Stomach smooth muscle (tissue), 2 donors: ENCODE results near the gene MIGA1.

Source experiments
- H3K27ac ChIP-seq: one replicate; pipeline ENCODE4 v1.7.0; 2013; ENCODE audit warnings: mild to moderate bottlenecking, low read length, inconsistent platforms
- H3K27me3 ChIP-seq, 2 donors: one replicate each; pipeline ENCODE4 v1.7.0; 2013; ENCODE audit warnings: low read length in 2 of 2; ENCODE audit not compliant: insufficient read depth in 2 of 2, control insufficient read depth in 1 of 2
- H3K36me3 ChIP-seq, 2 donors: one replicate each; pipeline ENCODE4 v1.7.0; 2013; ENCODE audit warnings: low read length in 2 of 2; ENCODE audit not compliant: control insufficient read depth in 2 of 2, insufficient read depth in 2 of 2
- H3K4me1 ChIP-seq: one replicate; pipeline ENCODE4 v1.7.0; 2013; ENCODE audit warnings: low read length; ENCODE audit not compliant: control insufficient read depth, insufficient read depth
- H3K4me3 ChIP-seq, 2 donors: one replicate each; pipeline ENCODE4 v1.7.0; 2013; ENCODE audit warnings: low read length in 2 of 2
- H3K9ac ChIP-seq, 2 donors: one replicate each; pipeline ENCODE4 v1.7.0; 2013; ENCODE audit warnings: low read length in 2 of 2, mild to moderate bottlenecking in 1 of 2
- H3K9me3 ChIP-seq, 2 donors: one replicate each; pipeline ENCODE4 v1.7.0; 2013; ENCODE audit warnings: low read length in 2 of 2; ENCODE audit not compliant: control insufficient read depth in 2 of 2
- donor health status: healthy.
- donor health status: Pancreatic carcinoma.

Gene MIGA1

DNA sequence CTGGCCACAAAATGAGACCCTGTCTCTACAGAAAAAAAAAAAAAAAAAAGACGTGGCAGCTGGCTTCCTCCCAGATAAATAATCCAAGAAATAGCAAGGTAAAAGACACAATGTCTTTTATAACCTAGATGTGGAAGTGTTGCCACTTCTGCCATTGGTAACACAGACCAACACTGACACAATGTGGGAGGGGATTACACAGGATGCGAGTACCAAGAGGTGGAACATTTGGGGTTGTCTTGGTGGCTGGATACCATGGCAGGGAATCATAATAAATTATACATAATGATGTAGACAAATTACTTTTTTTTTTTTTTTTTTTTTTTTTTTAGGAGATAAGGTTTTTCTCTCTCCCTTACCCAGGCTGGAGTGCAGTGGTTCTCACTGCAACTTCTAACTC lies 103.0 kb downstream of the MIGA1 start:
- Histone ChIP-seq H3K4me1 (peaks cover 3% of the 10 kb centered on the region), H3K36me3 (no peaks in the 10 kb centered on the region), H3K27me3 (no peaks in the 10 kb centered on the region), H3K9me3 (no peaks in the 10 kb centered on the region), H3K4me3 (no peak overlapping the region), H3K9ac (no peak overlapping the region), H3K27ac (no peak overlapping the region)

DNA sequence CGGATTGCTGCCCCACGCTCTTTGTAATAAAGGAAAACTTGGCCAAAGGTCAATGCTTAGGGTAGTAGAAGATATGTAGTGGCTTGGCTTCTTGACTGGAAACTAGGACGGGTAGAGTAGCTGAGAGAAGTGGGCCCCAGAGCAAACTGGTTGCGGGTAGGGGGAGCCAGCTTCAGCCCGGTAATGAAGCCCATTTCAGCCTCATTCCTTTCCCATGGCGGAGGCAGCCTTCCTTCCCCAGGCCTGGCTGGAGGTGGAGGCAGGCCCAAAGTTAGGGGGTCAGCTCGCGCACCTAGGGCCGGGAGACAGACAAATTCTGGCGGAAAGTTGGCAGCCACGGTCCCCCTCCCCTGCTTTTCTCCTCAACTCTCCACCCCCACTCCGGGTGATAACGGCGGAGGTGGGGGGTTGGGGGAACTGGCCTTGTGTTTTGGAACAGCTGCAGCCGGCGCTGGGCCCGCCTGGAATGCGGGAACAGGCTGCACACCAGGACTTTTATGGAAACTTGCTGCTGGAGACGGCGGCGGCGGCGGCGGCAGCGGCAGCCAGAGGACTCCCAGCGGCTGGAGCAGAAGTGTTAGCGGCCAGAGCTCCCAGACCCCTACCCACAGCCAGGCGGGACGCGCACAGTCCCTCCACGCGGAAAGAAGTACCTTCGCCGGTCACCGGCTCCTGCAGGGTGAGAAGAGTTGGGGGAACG lies 108.8 kb downstream of the MIGA1 start, which contains the start of gene NEXN:
Gene NEXN, plus strand, starts transcription at position 544 of the 700 bp plus-strand sequence. CDS start 27,483 bp downstream, outside the sequence.
- H3K9ac ChIP-seq: peak within 1 kb of the TSS; percentile 96 to 98
- peak within 1 kb of the TSS; percentile 91 to 95 for H3K4me3 ChIP-seq
- peaks cover 8% of the 10 kb centered on the region for H3K4me1 ChIP-seq
- no peaks in the 10 kb centered on the region for H3K9me3 ChIP-seq
- H3K36me3 ChIP-seq: no peaks in the 10 kb centered on the region
- H3K27ac ChIP-seq: peak within 1 kb of the TSS; percentile 99
- no peaks in the 10 kb centered on the region for H3K27me3 ChIP-seq

DNA sequence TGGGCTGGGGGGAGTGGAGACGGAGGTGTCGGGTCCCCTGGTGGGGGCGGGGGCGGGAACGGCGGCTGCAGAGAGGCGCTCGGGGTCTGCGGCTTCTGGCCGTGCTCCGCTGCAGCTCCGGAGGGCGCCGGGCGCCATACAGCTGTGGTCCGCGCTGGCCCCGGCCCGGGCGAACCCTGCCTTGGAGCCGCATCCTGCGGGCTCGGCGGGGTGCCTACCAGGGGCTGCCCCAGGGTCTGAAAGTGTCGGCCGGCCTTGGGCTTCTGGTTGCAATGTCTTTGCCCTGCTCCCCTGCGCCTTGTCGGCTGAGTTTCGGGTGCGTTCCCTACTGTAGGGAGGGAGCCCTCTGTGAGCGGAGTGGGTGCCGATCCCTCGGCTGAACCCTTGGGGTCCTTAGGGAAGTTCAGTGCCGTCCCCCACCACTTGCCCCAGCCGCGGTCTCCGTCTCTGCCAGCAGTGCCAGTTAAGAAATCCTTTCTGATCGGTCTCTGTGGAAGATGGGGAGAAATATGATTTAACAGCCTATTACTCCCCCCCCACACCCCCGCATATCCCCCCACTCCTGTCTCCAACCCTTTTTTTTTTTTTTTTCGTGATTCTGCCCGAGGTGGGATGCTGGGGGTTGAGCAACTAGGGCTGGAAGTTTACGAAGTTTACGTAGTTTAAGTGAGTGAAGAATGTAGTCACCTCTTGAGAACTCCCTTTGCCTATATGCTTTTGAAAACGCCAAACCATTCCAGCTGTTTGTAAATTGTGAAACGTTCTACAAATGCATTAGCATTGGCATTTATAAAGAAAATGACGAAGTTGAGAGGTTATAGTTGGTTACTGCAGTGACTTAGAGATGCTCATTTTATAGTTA lies 109.6 kb downstream of the MIGA1 start:
- peak overlapping the region; percentile 96 to 98 for H3K9ac ChIP-seq
- H3K36me3 ChIP-seq: peaks cover 0 to 2% of the 10 kb centered on the region in 2 donors
- H3K4me3 ChIP-seq: peak overlapping the region; percentile 91 to 95
- H3K27me3 ChIP-seq: no peaks in the 10 kb centered on the region
- peaks cover 9% of the 10 kb centered on the region for H3K4me1 ChIP-seq
- H3K27ac ChIP-seq: peak overlapping the region; percentile 99
- H3K9me3 ChIP-seq: no peaks in the 10 kb centered on the region

DNA sequence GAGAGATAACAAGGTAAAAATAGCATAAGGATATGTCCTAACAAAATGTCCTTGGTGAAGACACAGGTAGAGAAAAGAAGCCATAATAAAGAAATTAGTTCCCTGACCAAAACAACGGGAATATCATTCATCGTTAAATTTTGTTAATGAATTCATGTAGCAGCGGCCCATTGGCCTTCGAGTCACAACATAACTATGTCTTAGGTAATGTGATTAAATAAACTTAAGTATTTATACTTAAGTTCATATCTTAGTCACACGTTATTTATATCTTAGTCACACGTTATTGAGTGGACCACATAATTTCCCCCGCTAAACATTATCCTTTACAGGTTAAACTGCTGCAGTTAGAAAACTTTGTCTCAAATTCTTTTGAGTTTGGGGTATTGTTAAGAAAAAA lies 110.2 kb downstream of the MIGA1 start:
- Histone ChIP-seq H3K36me3 (peaks cover 0 to 2% of the 10 kb centered on the region in 2 donors), H3K4me1 (peaks cover 9% of the 10 kb centered on the region), H3K9me3 (no peaks in the 10 kb centered on the region), H3K27me3 (no peaks in the 10 kb centered on the region), H3K4me3 (peak overlapping the region; percentile 91 to 95), H3K27ac (peak overlapping the region; percentile 99), H3K9ac (peak overlapping the region; percentile 96 to 98)

DNA sequence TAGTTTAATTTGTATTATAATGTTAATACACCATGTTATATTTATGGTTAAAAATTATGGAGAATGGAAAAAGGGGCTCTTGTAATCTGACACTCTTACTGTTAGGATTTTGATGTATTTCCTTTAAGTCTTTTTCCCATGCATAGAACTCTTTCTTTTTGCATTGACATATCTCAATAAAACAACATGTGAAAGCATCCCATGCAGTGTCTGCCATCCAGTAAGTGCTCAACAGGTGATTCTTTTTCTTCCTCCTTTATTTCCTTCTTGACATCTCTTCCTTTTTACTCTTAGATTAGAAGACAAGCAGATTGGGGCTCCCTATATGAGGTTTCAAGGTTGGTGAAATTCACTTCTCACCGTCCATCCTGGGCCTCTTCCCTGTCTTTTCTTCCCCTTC lies 111.8 kb downstream of the MIGA1 start:
- H3K27me3 ChIP-seq: no peaks in the 10 kb centered on the region
- H3K9ac ChIP-seq: no peak overlapping the region
- no peak overlapping the region for H3K27ac ChIP-seq
- peaks cover 0 to 2% of the 10 kb centered on the region in 2 donors for H3K36me3 ChIP-seq
- peaks cover 13% of the 10 kb centered on the region for H3K4me1 ChIP-seq
- H3K4me3 ChIP-seq: peak overlapping the region; percentile 91 to 95
- no peaks in the 10 kb centered on the region for H3K9me3 ChIP-seq

- H3K9me3 ChIP-seq: no peaks in the 10 kb centered on the region
- H3K9ac ChIP-seq: no peak overlapping the region
- peak overlapping the region in 1 of 2 donors; percentile 9 for H3K4me3 ChIP-seq
- H3K27ac ChIP-seq: no peak overlapping the region
- no peaks in the 10 kb centered on the region for H3K27me3 ChIP-seq
- peaks cover 4% of the 10 kb centered on the region for H3K4me1 ChIP-seq
- no peaks in the 10 kb centered on the region for H3K36me3 ChIP-seq
Observed at GRCh38 chr1:77899647-77900320, 120.3 kb downstream of the MIGA1 start.

GRCh38 chr1:77900687-77901293 lies 121.3 kb downstream of the MIGA1 start:
- Histone ChIP-seq H3K27ac (peak overlapping the region; percentile 19), H3K36me3 (no peaks in the 10 kb centered on the region), H3K27me3 (no peaks in the 10 kb centered on the region), H3K9me3 (no peaks in the 10 kb centered on the region), H3K9ac (peak overlapping the region in 1 of 2 donors; percentile 36), H3K4me3 (peak overlapping the region; percentile 0 to 35), H3K4me1 (no peaks in the 10 kb centered on the region)

DNA sequence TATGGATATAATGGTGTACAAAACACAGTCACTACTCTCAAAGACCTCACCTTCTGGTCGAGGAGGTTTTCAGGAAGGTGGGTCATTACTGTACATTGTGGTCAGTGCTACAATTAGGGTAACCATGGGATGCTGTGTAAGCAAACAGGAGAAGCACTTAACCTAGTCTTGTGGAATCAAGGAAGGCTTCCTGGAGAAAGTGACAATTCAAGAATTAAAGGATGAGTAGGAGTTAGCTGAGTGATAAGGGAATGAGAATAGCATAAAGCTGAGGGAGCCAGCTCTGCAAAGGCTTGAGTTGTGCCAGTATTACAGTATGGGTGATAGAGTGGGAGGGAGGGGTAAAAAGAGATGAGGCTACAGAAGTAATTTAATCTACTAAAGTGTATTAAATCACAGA lies 126.2 kb downstream of the MIGA1 start:
- Histone ChIP-seq H3K9ac (no peak overlapping the region), H3K4me1 (no peaks in the 10 kb centered on the region), H3K4me3 (no peak overlapping the region), H3K36me3 (no peaks in the 10 kb centered on the region), H3K9me3 (no peaks in the 10 kb centered on the region), H3K27ac (no peak overlapping the region), H3K27me3 (no peaks in the 10 kb centered on the region)

DNA sequence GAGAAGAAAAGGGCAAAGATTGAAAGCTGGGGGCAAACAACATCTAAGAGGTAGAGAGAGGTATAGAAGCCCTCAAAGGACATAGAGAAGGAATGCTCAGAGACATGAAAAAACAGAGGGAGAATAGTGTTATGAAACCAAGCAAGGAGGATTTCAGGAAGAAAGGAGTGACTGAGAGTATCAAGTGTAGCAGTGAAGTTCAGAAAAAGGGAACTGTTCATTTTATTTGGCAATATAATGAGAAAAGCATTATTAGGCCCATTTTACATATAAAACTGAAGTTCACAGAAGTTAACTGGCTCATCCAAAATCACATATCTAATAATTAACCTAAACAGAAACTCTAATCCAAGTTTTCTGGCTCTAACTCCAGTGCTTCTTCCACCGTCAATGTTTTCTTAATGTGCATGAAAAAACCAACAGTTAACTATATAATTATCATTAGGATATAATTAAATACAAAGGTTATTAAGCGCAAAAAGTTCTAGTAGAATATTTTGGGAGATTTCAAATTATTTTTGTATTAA lies 126.6 kb downstream of the MIGA1 start:
- H3K27ac ChIP-seq: no peak overlapping the region
- no peaks in the 10 kb centered on the region for H3K27me3 ChIP-seq
- no peak overlapping the region for H3K9ac ChIP-seq
- H3K4me1 ChIP-seq: no peaks in the 10 kb centered on the region
- no peaks in the 10 kb centered on the region for H3K9me3 ChIP-seq
- H3K4me3 ChIP-seq: no peak overlapping the region
- H3K36me3 ChIP-seq: no peaks in the 10 kb centered on the region

DNA sequence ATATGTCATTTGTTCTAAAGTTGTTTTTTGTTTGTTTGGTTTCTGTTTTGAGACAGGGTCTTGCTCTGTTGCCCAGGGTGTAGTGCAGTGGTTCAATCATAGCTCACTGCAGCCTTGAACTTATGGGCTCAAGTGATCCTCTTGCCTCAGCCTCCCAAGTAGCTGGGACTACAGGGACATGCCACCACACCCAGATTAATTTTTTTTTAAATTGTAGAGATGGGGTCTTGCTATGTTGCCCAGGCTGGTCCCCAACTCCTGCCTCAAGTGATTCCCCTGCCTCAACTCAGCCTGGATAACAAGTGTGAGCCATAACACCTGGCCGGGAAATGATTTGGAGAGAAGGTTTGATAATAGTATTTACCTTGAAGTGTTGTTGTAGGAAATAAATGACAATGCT lies 127.2 kb downstream of the MIGA1 start:
- Histone ChIP-seq H3K9ac (no peak overlapping the region), H3K9me3 (no peaks in the 10 kb centered on the region), H3K36me3 (no peaks in the 10 kb centered on the region), H3K4me3 (no peak overlapping the region), H3K4me1 (no peaks in the 10 kb centered on the region), H3K27me3 (no peaks in the 10 kb centered on the region), H3K27ac (no peak overlapping the region)
